Measurements from ENCODE around the gene TNFRSF19.

The TNFRSF19 gene

DNA sequence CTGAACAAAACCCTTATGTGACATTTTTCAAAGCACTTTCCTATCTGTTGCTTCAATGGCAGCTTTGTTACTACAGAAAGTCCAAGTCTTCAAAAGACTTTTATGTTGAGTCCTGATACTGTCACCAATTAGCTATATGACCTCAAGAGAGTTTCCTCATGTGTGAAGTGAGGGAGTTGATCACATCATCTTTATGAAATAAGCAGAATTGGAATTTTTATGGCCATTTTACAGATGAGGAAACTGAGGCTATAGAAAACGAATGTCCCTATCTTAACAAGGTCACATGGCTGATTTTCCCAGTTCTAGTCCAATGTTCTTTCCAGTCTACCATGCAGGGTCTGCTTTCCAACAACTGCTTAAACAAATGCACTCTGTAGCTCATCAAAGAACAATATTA is 2.6 kb downstream of the TNFRSF19 start:
- Histone ChIP-seq H3K36me3 (ENCODE audit: control insufficient read depth, insufficient read depth, low read length) (no peaks in the 10 kb centered on the region), H3K27me3 (ENCODE audit: control insufficient read depth, insufficient read depth, low read length) (peaks cover 10% of the 10 kb centered on the region), H3K4me3 (ENCODE audit: low read depth, low read length) (no peak overlapping the region), H3K4me1 (ENCODE audit: control insufficient read depth, insufficient read depth, low read length) (peaks cover 9% of the 10 kb centered on the region), H3K9ac (ENCODE audit: low read depth, low read length) (no peak overlapping the region), H3K9me3 (ENCODE audit: control insufficient read depth, insufficient read depth, low read length) (no peaks in the 10 kb centered on the region)

GRCh38 chr13:23574421-23575145 is 4.4 kb downstream of the TNFRSF19 start:
- Histone ChIP-seq H3K9ac (ENCODE audit: low read depth, low read length) (no peak overlapping the region), H3K4me1 (ENCODE audit: control insufficient read depth, insufficient read depth, low read length) (peaks cover 14% of the 10 kb centered on the region), H3K9me3 (ENCODE audit: control insufficient read depth, insufficient read depth, low read length) (no peaks in the 10 kb centered on the region), H3K27me3 (ENCODE audit: control insufficient read depth, insufficient read depth, low read length) (peaks cover 17% of the 10 kb centered on the region), H3K36me3 (ENCODE audit: control insufficient read depth, insufficient read depth, low read length) (no peaks in the 10 kb centered on the region), H3K4me3 (ENCODE audit: low read depth, low read length) (no peak overlapping the region)

- Histone ChIP-seq H3K36me3 (ENCODE audit: control insufficient read depth, insufficient read depth, low read length) (no peaks in the 10 kb centered on the region), H3K27me3 (ENCODE audit: control insufficient read depth, insufficient read depth, low read length) (peaks cover 26% of the 10 kb centered on the region), H3K4me1 (ENCODE audit: control insufficient read depth, insufficient read depth, low read length) (peaks cover 5% of the 10 kb centered on the region), H3K9ac (ENCODE audit: low read depth, low read length) (no peak overlapping the region), H3K4me3 (ENCODE audit: low read depth, low read length) (no peak overlapping the region), H3K9me3 (ENCODE audit: control insufficient read depth, insufficient read depth, low read length) (no peaks in the 10 kb centered on the region)
Measured at GRCh38 chr13:23575632-23576031, 5.4 kb downstream of the TNFRSF19 start.

- H3K4me1 ChIP-seq (ENCODE audit: control insufficient read depth, insufficient read depth, low read length), result peaks cover 5% of the 10 kb centered on the region
- H3K27me3 ChIP-seq (ENCODE audit: control insufficient read depth, insufficient read depth, low read length), result peaks cover 29% of the 10 kb centered on the region
- H3K36me3 ChIP-seq (ENCODE audit: control insufficient read depth, insufficient read depth, low read length), result no peaks in the 10 kb centered on the region
- H3K9me3 ChIP-seq (ENCODE audit: control insufficient read depth, insufficient read depth, low read length), result no peaks in the 10 kb centered on the region
- peak overlapping the region; percentile 40 for H3K9ac ChIP-seq (ENCODE audit: low read depth, low read length)
- peak overlapping the region; percentile 92 for H3K4me3 ChIP-seq (ENCODE audit: low read depth, low read length)
Measured at GRCh38 chr13:23578411-23579071, 8.3 kb downstream of the TNFRSF19 start.

GRCh38 chr13:23579072-23579895 is 9.1 kb downstream of the TNFRSF19 start:
- peak overlapping the region; percentile 92 for H3K4me3 ChIP-seq (ENCODE audit: low read depth, low read length)
- peaks cover 29% of the 10 kb centered on the region for H3K27me3 ChIP-seq (ENCODE audit: control insufficient read depth, insufficient read depth, low read length)
- H3K4me1 ChIP-seq (ENCODE audit: control insufficient read depth, insufficient read depth, low read length), result peaks cover 5% of the 10 kb centered on the region
- H3K9ac ChIP-seq (ENCODE audit: low read depth, low read length), result peak overlapping the region; percentile 40
- H3K9me3 ChIP-seq (ENCODE audit: control insufficient read depth, insufficient read depth, low read length), result no peaks in the 10 kb centered on the region
- H3K36me3 ChIP-seq (ENCODE audit: control insufficient read depth, insufficient read depth, low read length), result no peaks in the 10 kb centered on the region

DNA sequence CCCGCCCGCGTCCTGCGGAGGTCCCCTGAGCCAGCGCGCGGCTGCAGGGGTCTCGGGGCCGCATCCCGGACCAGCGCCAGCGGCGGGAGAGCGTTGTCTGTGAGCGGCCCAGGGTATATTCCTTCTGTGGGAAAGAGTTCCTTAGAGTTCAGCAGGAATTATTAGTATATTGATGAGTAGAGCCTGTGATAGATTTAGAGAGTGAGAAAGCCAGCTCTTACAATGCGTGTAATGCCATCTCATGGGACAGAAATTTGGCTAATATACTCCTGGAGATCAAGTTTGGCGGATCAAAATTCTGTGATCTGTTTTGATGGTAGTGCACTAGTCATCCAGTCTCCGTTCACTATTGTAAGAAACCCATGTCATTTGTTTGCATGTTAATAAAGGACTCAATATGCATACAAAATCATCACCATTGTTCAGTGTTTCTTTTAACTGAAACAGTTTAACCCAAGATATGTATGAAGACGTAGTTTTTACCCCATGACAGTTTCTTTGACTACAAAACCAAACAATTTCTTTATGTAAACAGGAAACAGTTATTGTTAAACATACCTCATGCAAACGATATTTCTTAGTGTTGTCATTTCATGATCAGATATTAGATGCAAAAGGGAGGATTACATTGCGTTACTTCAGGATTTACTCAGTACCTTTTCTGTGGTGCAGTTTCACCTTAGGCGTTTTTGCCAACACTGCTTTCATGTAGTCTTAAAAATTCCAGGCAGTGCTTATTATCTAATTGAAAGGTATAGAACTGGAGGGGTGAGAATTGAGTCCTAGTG is 9.9 kb downstream of the TNFRSF19 start:
- Histone ChIP-seq H3K27me3 (ENCODE audit: control insufficient read depth, insufficient read depth, low read length) (peaks cover 29% of the 10 kb centered on the region), H3K4me1 (ENCODE audit: control insufficient read depth, insufficient read depth, low read length) (peaks cover 5% of the 10 kb centered on the region), H3K9ac (ENCODE audit: low read depth, low read length) (no peak overlapping the region), H3K4me3 (ENCODE audit: low read depth, low read length) (peak overlapping the region; percentile 92), H3K9me3 (ENCODE audit: control insufficient read depth, insufficient read depth, low read length) (no peaks in the 10 kb centered on the region), H3K36me3 (ENCODE audit: control insufficient read depth, insufficient read depth, low read length) (no peaks in the 10 kb centered on the region)

DNA sequence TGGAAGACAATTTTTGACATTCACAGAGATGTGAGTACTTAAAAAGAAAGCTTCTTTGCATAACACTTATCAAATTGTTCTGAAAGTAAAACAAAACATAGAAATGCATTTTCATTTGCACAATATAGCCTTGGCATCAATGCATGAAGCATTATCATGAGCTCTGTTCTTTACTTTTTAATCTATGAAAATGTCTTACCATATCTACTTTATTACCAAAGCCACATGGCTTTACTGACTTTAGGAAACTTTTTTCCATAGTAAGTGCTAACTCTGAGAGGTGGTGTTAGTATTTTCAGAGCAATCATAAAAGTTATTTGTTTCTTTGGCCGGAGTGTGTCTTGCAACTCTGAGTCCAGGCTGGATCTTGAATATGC is 10.5 kb downstream of the TNFRSF19 start:
- no peak overlapping the region for H3K4me3 ChIP-seq (ENCODE audit: low read depth, low read length)
- H3K9me3 ChIP-seq (ENCODE audit: control insufficient read depth, insufficient read depth, low read length), result no peaks in the 10 kb centered on the region
- peaks cover 5% of the 10 kb centered on the region for H3K4me1 ChIP-seq (ENCODE audit: control insufficient read depth, insufficient read depth, low read length)
- H3K9ac ChIP-seq (ENCODE audit: low read depth, low read length), result no peak overlapping the region
- H3K36me3 ChIP-seq (ENCODE audit: control insufficient read depth, insufficient read depth, low read length), result no peaks in the 10 kb centered on the region
- H3K27me3 ChIP-seq (ENCODE audit: control insufficient read depth, insufficient read depth, low read length), result peaks cover 29% of the 10 kb centered on the region

- H3K9ac ChIP-seq (ENCODE audit: low read depth, low read length), result no peak overlapping the region
- peaks cover 13% of the 10 kb centered on the region for H3K27me3 ChIP-seq (ENCODE audit: control insufficient read depth, insufficient read depth, low read length)
- no peak overlapping the region for H3K4me3 ChIP-seq (ENCODE audit: low read depth, low read length)
- no peaks in the 10 kb centered on the region for H3K36me3 ChIP-seq (ENCODE audit: control insufficient read depth, insufficient read depth, low read length)
- H3K9me3 ChIP-seq (ENCODE audit: control insufficient read depth, insufficient read depth, low read length), result no peaks in the 10 kb centered on the region
- peaks cover under 1% of the 10 kb centered on the region for H3K4me1 ChIP-seq (ENCODE audit: control insufficient read depth, insufficient read depth, low read length)
Measured at GRCh38 chr13:23583491-23583890, 13.3 kb downstream of the TNFRSF19 start.

DNA sequence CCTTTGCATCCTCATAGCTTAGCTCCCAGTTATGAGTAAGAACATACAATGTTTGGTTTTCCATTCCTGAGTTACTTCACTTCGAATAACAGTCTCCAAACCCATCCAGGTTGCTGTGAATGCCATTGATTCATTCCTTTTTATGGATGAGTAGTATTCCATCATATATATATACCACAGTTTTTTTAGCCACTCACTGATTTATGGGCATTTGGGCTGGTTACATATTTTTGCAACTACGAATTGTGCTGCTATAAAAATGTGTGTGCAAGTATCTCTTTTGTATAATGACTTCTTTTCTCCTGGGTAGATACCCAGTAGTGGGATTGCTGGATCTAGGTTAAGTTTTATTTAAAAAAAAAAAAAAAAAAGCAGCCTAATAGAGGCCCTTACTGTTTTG is 14.1 kb downstream of the TNFRSF19 start:
- Histone ChIP-seq H3K4me1 (ENCODE audit: control insufficient read depth, insufficient read depth, low read length) (no peaks in the 10 kb centered on the region), H3K9me3 (ENCODE audit: control insufficient read depth, insufficient read depth, low read length) (no peaks in the 10 kb centered on the region)

GRCh38 chr13:23586336-23586735 is 16.1 kb downstream of the TNFRSF19 start:
- Histone ChIP-seq H3K4me1 (ENCODE audit: control insufficient read depth, insufficient read depth, low read length) (no peaks in the 10 kb centered on the region), H3K9ac (ENCODE audit: low read depth, low read length) (no peak overlapping the region), H3K27me3 (ENCODE audit: control insufficient read depth, insufficient read depth, low read length) (no peaks in the 10 kb centered on the region), H3K36me3 (ENCODE audit: control insufficient read depth, insufficient read depth, low read length) (no peaks in the 10 kb centered on the region), H3K4me3 (ENCODE audit: low read depth, low read length) (no peak overlapping the region), H3K9me3 (ENCODE audit: control insufficient read depth, insufficient read depth, low read length) (no peaks in the 10 kb centered on the region)

More for the DNA sequence above, 14.1 kb downstream of the TNFRSF19 start:
- H3K9ac ChIP-seq (ENCODE audit: low read depth, low read length), result no peak overlapping the region
- no peaks in the 10 kb centered on the region for H3K36me3 ChIP-seq (ENCODE audit: control insufficient read depth, insufficient read depth, low read length)
- peaks cover 12% of the 10 kb centered on the region for H3K27me3 ChIP-seq (ENCODE audit: control insufficient read depth, insufficient read depth, low read length)
- no peak overlapping the region for H3K4me3 ChIP-seq (ENCODE audit: low read depth, low read length)

- no peak overlapping the region for H3K4me3 ChIP-seq (ENCODE audit: low read depth, low read length)
- no peaks in the 10 kb centered on the region for H3K27me3 ChIP-seq (ENCODE audit: control insufficient read depth, insufficient read depth, low read length)
- H3K4me1 ChIP-seq (ENCODE audit: control insufficient read depth, insufficient read depth, low read length), result no peaks in the 10 kb centered on the region
- H3K9ac ChIP-seq (ENCODE audit: low read depth, low read length), result no peak overlapping the region
- H3K36me3 ChIP-seq (ENCODE audit: control insufficient read depth, insufficient read depth, low read length), result no peaks in the 10 kb centered on the region
- no peaks in the 10 kb centered on the region for H3K9me3 ChIP-seq (ENCODE audit: control insufficient read depth, insufficient read depth, low read length)
Measured at GRCh38 chr13:23588666-23589065, 18.5 kb downstream of the TNFRSF19 start.

Data from iPS-15b (cell line).